HepG2 (cell line): Measurements from ENCODE around the gene MARCHF9. TPM values are rescaled to one million over a fixed set of nuclear protein-coding genes. Genes with fewer than 3 reads are reported as not detected.

Experiments used
- ATF1 ChIP-seq: IDR thresholded peaks from 2 replicates; pipeline ENCODE4 v1.6.1; 2016; ENCODE audit warnings: mild to moderate bottlenecking, control low read depth
- BRD4 ChIP-seq: sonication (generic); formaldehyde crosslinking; IDR thresholded peaks from 2 replicates; pipeline ENCODE4 v1.4.0; 2020; ENCODE audit warnings: missing genetic modification reagents
- CENPT ChIP-seq: sonication (generic); formaldehyde crosslinking; IDR thresholded peaks from 2 replicates; pipeline ENCODE4 v1.8.0; 2022; ENCODE audit warnings: low read depth, mild to moderate bottlenecking, moderate library complexity, missing genetic modification reagents
- CREB3 ChIP-seq: sonication (generic); formaldehyde crosslinking; IDR thresholded peaks from 2 replicates; pipeline ENCODE4 v1.5.0; 2020; ENCODE audit warnings: missing genetic modification reagents
- DR1 ChIP-seq: sonication (generic); formaldehyde crosslinking; IDR thresholded peaks from 2 replicates; pipeline ENCODE4 v1.8.0; 2021; ENCODE audit warnings: mild to moderate bottlenecking, missing genetic modification reagents, inconsistent platforms
- FOXK1 ChIP-seq: sonication (generic); formaldehyde crosslinking; IDR thresholded peaks from 2 replicates; pipeline ENCODE4 v1.4.0; 2020; ENCODE audit warnings: low read depth, missing genetic modification reagents, borderline replicate concordance
- HNRNPK ChIP-seq: fragments of 200-400 bp; formaldehyde crosslinking; IDR thresholded peaks from 2 replicates; pipeline ENCODE4 v1.6.1; 2018; ENCODE audit warnings: low read length, low read depth, moderate library complexity, mild to moderate bottlenecking; ENCODE audit not compliant: poor library complexity, severe bottlenecking
- MXD4 ChIP-seq: IDR thresholded peaks from 2 replicates; pipeline ENCODE4 v1.6.1; 2016; ENCODE audit warnings: mild to moderate bottlenecking, missing biosample characterization, missing genetic modification reagents
- NR2F1 ChIP-seq, 2 experiments: fragments of 450-650 bp in 1 of 2; formaldehyde crosslinking in 1 of 2; IDR thresholded peaks; 2 replicates each; pipeline versions ENCODE4 v1.5.0 to v1.6.1; 2016 to 2020; ENCODE audit warnings: mild to moderate bottlenecking in 1 of 2, missing compliant biosample characterization in 1 of 2, missing genetic modification reagents in 1 of 2, moderate library complexity in 1 of 2
- NRL ChIP-seq: sonication (generic); formaldehyde crosslinking; IDR thresholded peaks from 2 replicates; pipeline ENCODE4 v1.5.0; 2020; ENCODE audit warnings: missing genetic modification reagents, mild to moderate bottlenecking, moderate library complexity, borderline replicate concordance
- PHF20 ChIP-seq: sonication (generic); formaldehyde crosslinking; IDR thresholded peaks from 2 replicates; pipeline ENCODE4 v1.5.0; 2020; ENCODE audit warnings: mild to moderate bottlenecking, missing genetic modification reagents
- SUZ12 ChIP-seq: fragments of 150-350 bp; IDR thresholded peaks from 2 replicates; pipeline ENCODE4 v1.6.1; 2014; ENCODE audit warnings: low read depth, low read length
- TBL1XR1 ChIP-seq: fragments of 150-350 bp; IDR thresholded peaks from 2 replicates; pipeline ENCODE4 v1.6.1; 2014; ENCODE audit warnings: borderline replicate concordance, low read length; ENCODE audit not compliant: partially characterized antibody
- ZBTB38 ChIP-seq: sonication (generic); formaldehyde crosslinking; IDR thresholded peaks from 2 replicates; pipeline ENCODE4 v1.5.1; 2020; ENCODE audit warnings: mild to moderate bottlenecking, missing genetic modification reagents
- ZNF501 ChIP-seq: sonication (generic); formaldehyde crosslinking; IDR thresholded peaks from 2 replicates; pipeline ENCODE4 v1.5.1; 2020; ENCODE audit warnings: mild to moderate bottlenecking, moderate library complexity, missing genetic modification reagents
- ZNF512 ChIP-seq: sonication (generic); formaldehyde crosslinking; IDR thresholded peaks from 2 replicates; pipeline ENCODE4 v1.4.0; 2020; ENCODE audit warnings: mild to moderate bottlenecking, missing genetic modification reagents
- ZNF562 ChIP-seq: sonication (generic); formaldehyde crosslinking; IDR thresholded peaks from 2 replicates; pipeline ENCODE4 v1.8.0; 2022; ENCODE audit warnings: missing genetic modification reagents, borderline replicate concordance
- ZNF580 ChIP-seq: IDR thresholded peaks from 2 replicates; pipeline ENCODE4 v1.6.1; 2016; ENCODE audit warnings: low read depth, borderline replicate concordance
- ZNF678 ChIP-seq: sonication (generic); formaldehyde crosslinking; IDR thresholded peaks from 2 replicates; pipeline ENCODE4 v1.4.0; 2020; ENCODE audit warnings: mild to moderate bottlenecking, missing genetic modification reagents
- ZNF781 ChIP-seq: sonication (generic); formaldehyde crosslinking; IDR thresholded peaks from 2 replicates; pipeline ENCODE4 v1.5.1; 2020; ENCODE audit warnings: borderline replicate concordance, mild to moderate bottlenecking, missing genetic modification reagents; ENCODE audit errors: not compliant biosample characterization
- ZUFSP ChIP-seq: sonication (generic); formaldehyde crosslinking; IDR thresholded peaks from 2 replicates; pipeline ENCODE4 v1.9.0; 2021; ENCODE audit warnings: missing genetic modification reagents, mild to moderate bottlenecking, borderline replicate concordance
- ZXDC ChIP-seq: sonication (generic); formaldehyde crosslinking; IDR thresholded peaks from 2 replicates; pipeline ENCODE4 v1.5.0; 2020; ENCODE audit warnings: mild to moderate bottlenecking, missing genetic modification reagents
- polyA plus RNA-seq, 8 experiments: library from polyadenylated mRNA; depleted of rRNA in 3 of 8; stranded (reverse) in 7 of 8; unstranded in 1 of 8; fragments of >200 nt; fragmentation: Illumina TruSeq in 4 of 8; extraction: Trizol in 4 of 8; gene quantifications; 2 replicates each; pipeline versions ENCODE4 v1.2.1 to v1.2.3, GENCODE V29; 2011 to 2016; ENCODE audit warnings: low read depth in 4 of 8, missing spikeins in 1 of 8, mixed read lengths in 1 of 8; ENCODE audit not compliant: insufficient read depth in 1 of 8
- total RNA-seq, 5 experiments: library from RNA; depleted of rRNA; stranded (reverse); fragments of >200 nt; fragmentation: Illumina TruSeq; extraction: Trizol; gene quantifications; 2 replicates each; pipeline ENCODE4 v1.2.3, GENCODE V29; 2016; ENCODE audit warnings: low read depth in 1 of 5

MARCHF9 gene
- total and polyA plus RNA-seq, 2 of the 13 experiments (the other 11 are each of a cell fraction or from before 2014, with no cell fraction given): 5.7 to 9.6 TPM

- TF ChIP-seq ZNF781 (CRISPR knock-in tag): no peak
- TF ChIP-seq ATF1: no peak
- no peak for TF ChIP-seq FOXK1
- no peak for TF ChIP-seq ZUFSP (CRISPR knock-in tag)
- no peak for TF ChIP-seq CREB3
- peak in 1 of 2 experiments; percentile 55; a peak in 1 of 4 replicates for TF ChIP-seq NR2F1 (CRISPR knock-in tag; IDR thresholded peaks at IDR 0.05)
- no peak for TF ChIP-seq HNRNPK
- TF ChIP-seq NRL (CRISPR knock-in tag): peak; percentile 61
- no peak for TF ChIP-seq ZNF512 (CRISPR knock-in tag)
- TF ChIP-seq SUZ12: no peak
- TF ChIP-seq BRD4: no peak
- TF ChIP-seq ZNF580 (CRISPR knock-in tag): no peak
- TF ChIP-seq ZBTB38 (CRISPR knock-in tag): no peak
- TF ChIP-seq ZNF501 (CRISPR knock-in tag): no peak
- no peak for TF ChIP-seq ZNF678 (CRISPR knock-in tag)
- TF ChIP-seq ZXDC (CRISPR knock-in tag): no peak
- peak; percentile 49 for TF ChIP-seq PHF20 (CRISPR knock-in tag)
- no peak for TF ChIP-seq ZNF562 (CRISPR knock-in tag)
- TF ChIP-seq MXD4 (CRISPR knock-in tag): no peak; the same call in 1 of the 2 replicates
- no peak for TF ChIP-seq DR1 (CRISPR knock-in tag)
- TF ChIP-seq TBL1XR1: no peak
- TF ChIP-seq CENPT (CRISPR knock-in tag): no peak
These were observed 810 bp downstream of the MARCHF9 start (continued) for GRCh38 chr12:57755454-57756372.
